HG02970 (cell line): ENCODE measurements around the gene MKLN1.
"Not testable (repeated sequence)": the region's sequence is repeated elsewhere in the genome, so short reads cannot be mapped to it uniquely, and the experiment has no call there.

Source experiments
- ATAC-seq: cut with Tn5 transposase; IDR thresholded peaks from one replicate; pipeline ENCODE4 v1.9.1; 2021; ENCODE audit warnings: mild to moderate bottlenecking, moderate library complexity, moderate number of reproducible peaks; ENCODE audit not compliant: unreplicated experiment, low FRiP score

Gene MKLN1

GRCh38 chr7:131388126-131388525 lies 60.5 kb downstream of the MKLN1 start:
- no peak for ATAC-seq

DNA sequence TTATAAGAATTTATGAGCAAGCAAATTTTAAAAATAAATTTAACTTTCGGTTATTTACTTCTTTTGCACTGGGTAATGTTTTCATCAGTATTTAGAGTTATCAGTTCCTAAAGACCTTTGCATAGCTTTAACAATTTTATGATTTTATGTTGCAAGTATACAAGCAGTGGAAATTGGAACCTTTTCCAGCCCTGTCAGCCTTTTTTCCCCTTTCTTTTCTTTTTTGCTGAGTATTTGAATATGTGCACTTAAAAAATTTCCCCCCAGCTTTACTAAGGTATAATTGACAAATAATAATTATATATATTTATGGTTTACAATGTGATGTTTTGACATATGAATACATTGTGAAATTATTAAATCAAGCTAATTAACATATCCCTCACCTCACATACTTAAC lies 62.6 kb downstream of the MKLN1 start:
- ATAC-seq, result no peak

DNA sequence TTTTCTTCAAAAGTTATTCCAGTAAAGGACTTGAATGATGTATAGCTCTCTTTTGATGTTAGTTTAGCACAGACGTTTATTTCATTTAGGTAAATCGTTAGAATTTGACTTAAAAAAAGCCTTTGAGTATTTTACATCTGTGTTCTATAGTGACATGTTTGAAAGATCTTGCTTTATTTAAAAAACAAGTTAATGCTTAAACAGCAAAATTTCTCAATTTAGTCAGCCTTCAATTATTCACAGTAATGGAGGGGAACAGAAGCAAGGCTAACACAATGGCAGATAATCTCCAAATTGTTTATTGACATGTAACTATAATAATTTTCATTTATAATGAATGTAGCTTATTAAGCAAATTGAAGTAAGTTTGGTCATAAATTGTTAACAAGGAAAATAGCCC lies 63.5 kb downstream of the MKLN1 start:
- no peak for ATAC-seq

GRCh38 chr7:131400681-131401176 lies 73.1 kb downstream of the MKLN1 start:
- no peak for ATAC-seq

DNA sequence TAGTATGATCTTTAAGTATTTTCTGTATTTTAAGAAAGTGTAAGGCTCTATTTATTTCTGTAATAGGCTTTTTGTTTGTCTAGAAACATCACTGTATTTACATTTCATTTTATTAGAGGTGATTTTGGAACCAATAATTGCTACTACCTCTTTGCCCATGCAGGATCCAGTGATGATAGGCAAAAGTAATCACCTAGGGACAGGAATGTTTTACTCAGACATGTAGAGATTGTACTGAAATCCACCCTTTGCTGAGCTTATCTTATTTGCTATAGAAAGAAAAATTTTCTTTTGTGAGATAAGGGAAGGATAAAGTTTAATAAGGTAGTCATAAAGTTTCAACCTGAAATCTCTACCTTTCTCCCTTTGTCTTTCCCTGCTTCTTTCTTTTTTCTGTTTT lies 73.5 kb downstream of the MKLN1 start:
- ATAC-seq, result no peak

DNA sequence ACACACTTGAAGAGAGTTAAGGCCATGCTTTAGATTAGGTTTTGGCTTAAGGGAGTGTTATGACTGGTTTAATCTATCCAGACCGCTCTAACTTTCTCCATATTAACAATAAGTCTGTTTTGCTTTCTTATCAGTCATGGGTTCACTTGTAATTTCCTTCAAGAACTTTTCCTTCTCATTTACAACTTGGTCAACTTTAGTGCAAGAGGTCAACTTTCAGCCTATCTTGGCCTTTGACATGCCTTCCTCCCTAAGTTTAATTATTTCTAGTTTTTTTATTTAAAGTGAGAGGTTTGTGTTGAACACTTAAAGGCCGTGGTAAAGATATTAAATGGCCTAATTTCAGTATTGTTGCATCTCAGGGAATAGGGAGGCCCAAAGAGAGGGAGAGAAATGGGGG lies 75.6 kb downstream of the MKLN1 start:
- ATAC-seq, result no peak

GRCh38 chr7:131404226-131404911 lies 76.7 kb downstream of the MKLN1 start:
- no peak for ATAC-seq

DNA sequence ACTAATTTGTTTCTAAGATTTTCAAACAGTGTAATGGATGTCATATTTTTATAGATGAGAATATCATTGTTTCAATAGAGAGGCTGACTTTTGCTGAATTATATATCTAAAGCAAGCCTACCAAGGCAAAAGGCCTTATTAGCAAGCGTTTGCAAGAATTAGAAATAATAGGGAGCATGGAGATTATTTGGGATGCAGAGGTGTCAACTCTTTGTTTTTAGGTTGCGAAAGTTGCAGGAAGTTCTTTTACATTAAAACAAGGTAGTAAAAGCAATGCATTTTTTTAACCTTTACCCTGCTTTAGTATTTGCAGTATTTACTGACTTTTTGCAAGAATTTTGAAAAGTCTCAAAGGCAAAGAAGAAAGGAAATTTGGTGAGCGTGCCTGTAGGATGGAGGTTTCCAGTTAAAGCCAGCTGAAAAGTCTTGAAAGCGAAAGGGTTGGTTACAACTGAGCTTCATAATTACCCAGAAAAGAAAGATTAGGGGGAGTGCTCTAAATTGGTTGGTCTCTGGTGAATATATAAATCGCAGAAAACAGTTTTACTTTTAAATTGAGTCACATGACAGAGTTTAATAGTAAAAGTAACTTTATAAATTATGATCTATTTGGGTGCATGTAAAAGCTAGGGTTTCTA lies 81.6 kb downstream of the MKLN1 start:
- ATAC-seq, result no peak

GRCh38 chr7:131412031-131412430 lies 84.4 kb downstream of the MKLN1 start:
- ATAC-seq, result no peak

DNA sequence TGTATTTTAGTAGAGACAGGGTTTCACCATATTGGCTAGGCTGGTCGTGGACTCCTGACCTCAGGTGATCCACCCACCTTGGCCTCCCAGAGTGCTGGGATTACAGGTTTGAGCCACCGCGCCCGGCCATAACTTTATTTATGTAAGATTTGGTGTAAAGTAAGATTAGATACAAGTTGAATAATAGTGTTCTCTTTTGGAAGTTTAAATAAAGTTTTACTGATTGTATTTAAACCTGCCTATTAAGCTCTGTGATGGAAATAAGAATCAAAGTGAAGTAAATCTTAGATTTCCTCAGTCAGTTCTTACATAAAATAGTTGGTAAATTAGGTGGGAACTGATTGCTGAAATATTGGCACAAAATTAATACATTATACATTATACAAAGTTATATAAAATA lies 86.0 kb downstream of the MKLN1 start:
- no peak for ATAC-seq

DNA sequence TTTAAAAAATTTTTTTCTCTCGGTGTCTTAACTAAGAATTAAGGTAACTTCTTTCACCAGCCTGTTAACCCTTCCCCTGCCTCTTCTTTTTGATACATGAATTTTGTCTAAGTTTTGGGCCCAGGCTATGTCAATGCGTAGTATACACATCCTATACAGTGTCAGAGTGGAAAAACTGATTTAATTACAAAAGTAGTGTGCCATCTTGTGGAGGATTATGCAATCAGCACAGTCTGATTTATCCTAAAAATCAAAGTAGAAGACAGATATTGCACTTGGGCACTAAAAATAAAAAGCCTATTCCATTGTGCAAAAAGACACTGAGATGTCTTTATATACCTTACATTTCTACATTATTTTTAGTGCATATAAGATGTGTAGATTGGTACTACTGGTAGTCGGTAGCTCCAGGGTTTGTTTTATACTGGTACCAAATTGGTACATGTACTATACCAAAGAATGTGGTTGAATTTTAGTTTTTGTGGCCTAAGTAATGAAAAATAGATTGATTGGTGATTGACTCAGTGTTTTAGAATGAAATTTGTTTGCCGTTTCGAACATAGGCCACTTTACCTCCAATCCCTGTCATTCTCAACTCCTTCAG lies 96.6 kb downstream of the MKLN1 start:
- ATAC-seq, result no peak

DNA sequence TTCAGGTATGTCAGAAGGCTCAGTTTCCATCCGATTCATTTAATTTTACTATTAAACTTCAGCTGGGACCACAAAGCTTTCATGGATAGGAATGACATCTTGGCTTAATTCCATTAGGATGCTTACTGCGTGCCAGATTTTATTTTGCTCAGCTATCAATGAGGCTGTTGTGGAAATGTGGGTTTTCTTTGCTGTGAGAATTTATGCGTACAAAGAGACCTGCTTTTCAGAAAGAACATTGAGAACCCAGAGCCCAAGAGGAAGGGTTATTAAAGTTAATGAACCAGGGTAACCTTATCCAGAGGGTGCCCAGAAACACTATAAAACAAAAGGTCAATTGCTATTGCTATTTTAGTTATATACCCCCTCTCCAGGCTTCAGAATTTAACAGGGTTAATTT lies 98.3 kb downstream of the MKLN1 start:
- no peak for ATAC-seq

DNA sequence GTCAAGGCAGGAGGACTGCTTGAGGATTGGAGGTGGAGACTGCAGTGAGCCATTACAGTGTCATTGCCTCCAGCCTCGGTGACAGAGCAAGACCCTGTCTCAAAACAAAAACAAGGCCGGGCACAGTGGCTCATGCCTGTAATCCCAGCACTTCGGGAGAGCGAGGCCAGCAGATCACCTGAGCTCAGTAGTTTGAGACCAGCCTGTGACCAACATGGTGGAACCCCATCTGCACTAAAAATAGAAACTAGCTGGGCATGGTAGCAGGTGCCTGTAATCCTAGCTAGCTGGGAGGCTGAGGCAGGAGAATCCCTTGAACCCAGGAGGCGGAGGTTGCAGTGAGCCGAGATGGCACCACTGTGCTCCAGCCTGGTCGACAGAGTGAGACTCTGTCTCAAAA lies 103.2 kb downstream of the MKLN1 start:
- ATAC-seq, result not testable (repeated sequence)

- ATAC-seq, result no peak
These were observed 103.6 kb downstream of the MKLN1 start for GRCh38 chr7:131431289-131431688.

GRCh38 chr7:131431756-131432155 lies 104.1 kb downstream of the MKLN1 start:
- ATAC-seq, result no peak

- ATAC-seq, result no peak
These were observed 108.7 kb downstream of the MKLN1 start for GRCh38 chr7:131436384-131436783.

- no peak for ATAC-seq
These were observed 111.3 kb downstream of the MKLN1 start for GRCh38 chr7:131438969-131439368.

DNA sequence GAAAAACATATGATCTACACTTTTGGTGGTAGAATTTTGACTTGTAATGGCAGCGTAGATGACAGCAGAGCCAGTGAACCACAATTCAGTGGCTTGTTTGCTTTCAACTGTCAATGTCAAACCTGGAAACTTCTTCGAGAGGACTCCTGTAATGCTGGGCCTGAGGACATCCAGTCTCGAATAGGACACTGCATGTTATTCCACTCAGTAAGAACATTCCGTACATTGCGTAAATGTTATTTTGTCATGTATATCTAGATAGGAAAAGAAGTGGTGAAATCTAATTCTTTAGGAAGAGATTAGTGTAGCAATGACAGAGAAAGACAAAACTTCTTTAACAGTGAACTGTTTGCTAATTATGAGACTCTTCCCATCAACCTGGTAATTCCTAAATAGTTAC lies 115.8 kb downstream of the MKLN1 start:
- no peak for ATAC-seq

DNA sequence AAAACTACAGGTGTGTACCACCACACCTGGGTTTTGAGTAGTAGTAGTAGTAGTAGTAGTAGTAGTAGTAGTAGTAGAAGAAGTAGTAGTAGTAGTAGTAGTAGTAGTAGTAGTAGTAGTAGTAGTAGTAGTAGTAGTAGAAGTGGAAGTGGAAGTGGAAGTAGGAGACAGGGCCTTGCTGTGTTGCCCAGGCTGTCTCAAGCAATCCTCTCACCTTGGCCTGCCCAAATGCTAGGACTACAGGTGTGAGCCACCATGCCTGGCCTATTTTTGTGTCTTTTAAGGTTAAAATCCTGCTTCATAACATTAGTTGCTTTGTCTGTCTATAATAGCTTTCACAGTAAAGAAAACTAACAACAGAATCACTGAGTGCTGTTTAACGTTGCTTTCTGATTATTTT lies 117.0 kb downstream of the MKLN1 start:
- no peak for ATAC-seq

DNA sequence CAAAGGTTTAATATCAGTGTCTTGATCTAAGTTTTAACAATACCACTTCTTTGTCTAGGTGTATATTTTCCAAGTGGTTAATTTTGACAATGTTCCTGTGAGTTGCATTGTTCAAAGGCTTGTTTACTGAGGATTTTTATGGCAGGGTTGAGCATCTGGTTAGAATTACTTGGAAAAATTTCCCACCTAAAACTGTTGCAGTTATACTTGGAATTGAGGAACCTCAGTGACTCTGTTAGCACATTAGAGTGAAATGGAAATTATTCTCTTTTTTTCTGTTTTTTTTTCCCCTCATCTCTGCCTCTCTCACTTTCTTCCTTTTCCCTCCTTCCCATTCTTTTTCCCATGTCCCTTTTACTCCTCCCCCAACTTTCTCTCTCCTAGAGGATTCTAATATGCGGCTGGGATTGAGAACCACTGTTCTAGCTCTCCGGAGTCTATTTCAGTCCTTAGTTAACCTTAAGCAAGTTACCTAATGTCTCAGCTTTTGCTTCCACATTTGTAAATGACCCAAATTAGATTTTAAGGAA lies 121.8 kb downstream of the MKLN1 start:
- ATAC-seq, result no peak

DNA sequence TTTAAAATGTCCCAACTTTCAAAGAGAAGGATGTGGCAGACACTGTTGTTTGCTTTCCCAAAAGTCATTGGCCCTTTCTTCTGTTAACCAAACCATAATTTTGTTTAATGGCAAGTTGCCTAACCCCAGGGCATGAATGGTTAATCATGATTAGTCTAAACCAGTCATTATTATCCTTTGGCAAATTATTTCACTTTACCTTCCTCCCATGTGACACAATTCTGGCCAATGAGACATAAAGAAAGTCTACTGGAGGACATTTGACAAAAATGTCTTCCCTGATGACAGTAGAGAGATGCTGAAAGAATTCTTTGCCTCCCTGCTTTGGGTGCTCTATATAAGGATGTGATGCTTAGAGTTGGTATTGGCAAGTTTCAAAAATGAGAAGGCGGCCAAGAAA lies 126.8 kb downstream of the MKLN1 start:
- ATAC-seq, result no peak

- no peak for ATAC-seq
These were observed 127.3 kb downstream of the MKLN1 start for GRCh38 chr7:131455001-131455400.
